ENCODE data around the gene STIM1.
A peak's percentile ranks its signal among the peaks of the same experiment; 100 is the strongest.

STIM1 gene

DNA sequence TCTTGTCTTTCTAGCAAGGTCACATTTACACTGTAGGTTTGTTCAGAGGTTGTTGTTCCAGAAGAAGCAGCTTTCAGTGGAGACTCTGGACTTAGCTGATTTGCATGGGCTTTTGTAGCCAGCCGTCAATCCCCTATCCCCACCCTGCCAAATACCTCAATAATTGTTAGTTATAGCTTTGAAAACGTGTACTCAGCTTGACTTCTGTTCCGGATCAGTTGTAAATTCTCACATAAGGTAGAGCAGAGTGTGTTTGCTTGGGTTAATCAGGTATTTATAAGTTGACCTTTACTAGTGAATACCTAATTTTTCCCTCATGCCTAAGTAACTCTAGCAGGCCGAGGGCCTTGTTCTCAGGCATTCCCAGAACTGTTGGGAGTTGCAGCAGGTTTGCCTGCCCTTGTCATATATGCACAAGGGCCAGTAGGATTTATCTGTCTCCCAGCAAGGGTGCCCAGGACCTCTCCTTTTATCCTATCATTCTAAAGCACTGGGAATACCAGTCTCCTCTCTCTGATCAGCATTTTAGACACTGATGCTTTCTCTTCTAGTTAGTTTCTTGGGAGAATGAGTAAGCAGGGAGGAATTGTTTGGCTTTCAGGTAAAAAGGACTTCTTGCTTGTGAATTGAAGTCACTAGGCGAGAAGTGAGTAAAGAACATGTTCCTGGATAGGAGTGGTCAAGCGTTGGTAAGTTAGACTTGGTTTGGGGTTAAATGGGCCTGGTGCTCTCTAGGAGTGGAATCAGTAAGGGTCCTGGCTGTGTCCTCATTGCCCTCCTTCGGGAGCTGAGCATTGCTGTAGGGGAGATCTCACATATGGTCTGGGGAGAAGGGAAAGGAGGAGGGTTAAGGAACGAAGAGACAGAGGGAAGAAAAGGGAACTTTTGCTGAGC is 22.1 kb downstream of the STIM1 start:
- H3K27me3 Mint-ChIP-seq (ENCODE audit: low read depth): no peaks in the 10 kb centered on the region
- H3K9me3 Mint-ChIP-seq: no peaks in the 10 kb centered on the region
- no peak overlapping the region for H3K4me3 Mint-ChIP-seq
- peak overlapping the region; percentile 12 for H3K27ac Mint-ChIP-seq
- H3K36me3 Mint-ChIP-seq (ENCODE audit: low read depth): peaks cover 4% of the 10 kb centered on the region
- peaks cover 52% of the 10 kb centered on the region for H3K4me1 Mint-ChIP-seq (ENCODE audit: low read depth)

- Mint-ChIP-seq H3K4me3 (no peak overlapping the region), H3K27ac (no peak overlapping the region), H3K9me3 (no peaks in the 10 kb centered on the region), H3K4me1 (ENCODE audit: low read depth) (peaks cover 54% of the 10 kb centered on the region), H3K36me3 (ENCODE audit: low read depth) (peaks cover 2% of the 10 kb centered on the region), H3K27me3 (ENCODE audit: low read depth) (no peaks in the 10 kb centered on the region)
These were observed 22.8 kb downstream of the STIM1 start for GRCh38 chr11:3878258-3878584.

GRCh38 chr11:3879216-3879966 is 23.9 kb downstream of the STIM1 start:
- H3K9me3 Mint-ChIP-seq: no peaks in the 10 kb centered on the region
- peaks cover 2% of the 10 kb centered on the region for H3K36me3 Mint-ChIP-seq (ENCODE audit: low read depth)
- H3K4me3 Mint-ChIP-seq: no peak overlapping the region
- peak overlapping the region; percentile 21 for H3K27ac Mint-ChIP-seq
- H3K4me1 Mint-ChIP-seq (ENCODE audit: low read depth): peaks cover 54% of the 10 kb centered on the region
- H3K27me3 Mint-ChIP-seq (ENCODE audit: low read depth): no peaks in the 10 kb centered on the region

DNA sequence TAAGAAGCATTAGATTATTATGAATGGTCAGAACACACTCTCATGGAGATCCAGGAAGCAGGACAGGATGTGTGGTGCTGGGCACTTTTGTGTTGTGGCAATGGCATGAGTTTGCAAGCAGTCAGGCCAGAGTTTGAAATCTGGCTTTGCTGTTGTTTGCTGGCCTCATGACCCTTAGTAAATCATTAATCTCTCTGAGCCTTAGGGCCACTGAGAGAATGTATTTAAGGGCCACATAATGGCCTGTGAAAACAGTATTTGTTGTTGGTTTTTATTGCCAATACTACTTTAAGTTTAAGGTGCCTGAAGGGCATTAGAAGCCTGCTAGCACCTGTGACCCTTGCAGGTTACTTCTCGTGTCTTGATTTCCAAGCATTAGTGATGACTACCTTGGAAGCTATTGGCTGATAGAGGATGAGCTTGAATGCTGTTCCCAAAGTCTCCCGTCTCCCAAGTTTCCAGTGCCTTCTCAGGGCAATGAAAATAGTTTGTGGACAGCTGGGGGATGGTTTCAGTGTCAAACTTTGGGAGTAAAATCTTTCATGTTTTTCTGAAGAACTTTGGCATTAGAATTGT is 24.6 kb downstream of the STIM1 start:
- Mint-ChIP-seq H3K27ac (peak overlapping the region; percentile 21), H3K4me3 (no peak overlapping the region), H3K9me3 (no peaks in the 10 kb centered on the region), H3K27me3 (ENCODE audit: low read depth) (no peaks in the 10 kb centered on the region), H3K36me3 (ENCODE audit: low read depth) (peaks cover 2% of the 10 kb centered on the region), H3K4me1 (ENCODE audit: low read depth) (peaks cover 52% of the 10 kb centered on the region)

- Mint-ChIP-seq H3K36me3 (ENCODE audit: low read depth) (peaks cover 2% of the 10 kb centered on the region), H3K9me3 (no peaks in the 10 kb centered on the region), H3K4me1 (ENCODE audit: low read depth) (peaks cover 52% of the 10 kb centered on the region), H3K27ac (peak overlapping the region; percentile 70), H3K4me3 (no peak overlapping the region), H3K27me3 (ENCODE audit: low read depth) (no peaks in the 10 kb centered on the region)
These were observed 25.3 kb downstream of the STIM1 start for GRCh38 chr11:3880724-3881123.

DNA sequence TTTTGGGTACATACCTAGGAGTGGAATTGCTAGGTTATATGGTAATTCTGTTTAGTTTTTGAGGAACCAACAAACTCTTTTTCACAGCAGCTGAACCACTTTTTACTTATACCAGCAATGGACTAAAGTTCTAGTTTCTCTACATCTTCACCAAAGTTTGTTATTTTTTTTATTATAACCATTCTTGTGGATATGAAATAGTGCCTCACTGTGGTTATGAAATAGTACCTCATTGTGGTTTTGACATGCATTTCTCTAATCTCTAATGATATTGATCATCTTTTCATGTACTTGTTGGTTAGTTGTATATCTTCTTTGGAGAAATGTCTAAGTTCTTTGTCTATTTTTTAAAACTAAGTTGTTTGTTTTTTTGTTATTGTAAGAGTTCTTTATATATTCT is 27.2 kb downstream of the STIM1 start:
- Mint-ChIP-seq H3K4me1 (ENCODE audit: low read depth) (peaks cover 47% of the 10 kb centered on the region), H3K36me3 (ENCODE audit: low read depth) (peaks cover 2% of the 10 kb centered on the region), H3K27me3 (ENCODE audit: low read depth) (no peaks in the 10 kb centered on the region), H3K27ac (no peak overlapping the region), H3K4me3 (no peak overlapping the region), H3K9me3 (no peaks in the 10 kb centered on the region)

- no peak overlapping the region for H3K4me3 Mint-ChIP-seq
- H3K36me3 Mint-ChIP-seq (ENCODE audit: low read depth): peaks cover 2% of the 10 kb centered on the region
- no peak overlapping the region for H3K27ac Mint-ChIP-seq
- H3K9me3 Mint-ChIP-seq: no peaks in the 10 kb centered on the region
- H3K4me1 Mint-ChIP-seq (ENCODE audit: low read depth): peaks cover 26% of the 10 kb centered on the region
- no peaks in the 10 kb centered on the region for H3K27me3 Mint-ChIP-seq (ENCODE audit: low read depth)
These were observed 30.4 kb downstream of the STIM1 start for GRCh38 chr11:3885855-3886254.

DNA sequence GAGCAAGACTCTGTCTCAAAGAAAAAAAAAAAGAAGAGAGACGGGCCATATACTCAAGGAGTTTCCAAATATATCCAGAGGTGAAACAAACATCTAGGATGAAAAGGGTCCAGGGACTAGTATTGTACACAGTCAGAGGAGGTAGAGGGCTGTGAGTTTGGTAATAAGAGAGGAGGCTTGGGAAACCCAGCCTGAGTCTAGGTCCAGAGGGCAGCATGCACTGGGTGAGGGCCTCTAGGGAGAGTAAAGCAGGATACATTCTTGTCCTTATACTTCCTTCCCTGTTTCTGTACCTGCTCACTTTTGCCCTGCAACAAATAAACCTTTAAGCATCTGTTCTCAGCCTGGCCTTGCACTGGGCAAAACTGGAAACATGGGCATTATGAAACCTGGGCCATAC is 31.5 kb downstream of the STIM1 start:
- Mint-ChIP-seq H3K36me3 (ENCODE audit: low read depth) (peaks cover 2% of the 10 kb centered on the region), H3K9me3 (no peaks in the 10 kb centered on the region), H3K4me3 (no peak overlapping the region), H3K4me1 (ENCODE audit: low read depth) (peaks cover 24% of the 10 kb centered on the region), H3K27me3 (ENCODE audit: low read depth) (no peaks in the 10 kb centered on the region), H3K27ac (no peak overlapping the region)

DNA sequence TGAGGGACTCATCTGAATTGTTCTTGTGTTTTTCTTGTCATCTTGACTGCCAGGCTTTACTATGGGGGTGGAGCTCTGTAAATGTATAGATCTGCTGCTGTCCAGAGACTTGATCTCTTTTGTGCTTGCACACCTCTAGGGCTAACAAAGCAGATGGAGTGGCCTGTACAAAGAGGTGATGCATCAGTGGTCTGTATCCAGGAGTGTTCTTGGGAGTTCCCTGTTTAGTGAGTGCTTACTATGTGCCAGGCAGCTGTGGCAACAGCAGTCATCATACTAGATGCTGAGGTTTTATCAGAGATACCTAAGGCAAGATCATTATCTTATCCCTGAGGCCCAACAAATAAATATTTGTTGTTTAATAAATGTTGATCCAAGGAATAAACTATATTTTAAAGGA is 33.4 kb downstream of the STIM1 start:
- Mint-ChIP-seq H3K4me1 (ENCODE audit: low read depth) (peaks cover 34% of the 10 kb centered on the region), H3K27ac (peak overlapping the region; percentile 1), H3K27me3 (ENCODE audit: low read depth) (no peaks in the 10 kb centered on the region), H3K9me3 (no peaks in the 10 kb centered on the region), H3K36me3 (ENCODE audit: low read depth) (peaks cover 8% of the 10 kb centered on the region), H3K4me3 (no peak overlapping the region)

DNA sequence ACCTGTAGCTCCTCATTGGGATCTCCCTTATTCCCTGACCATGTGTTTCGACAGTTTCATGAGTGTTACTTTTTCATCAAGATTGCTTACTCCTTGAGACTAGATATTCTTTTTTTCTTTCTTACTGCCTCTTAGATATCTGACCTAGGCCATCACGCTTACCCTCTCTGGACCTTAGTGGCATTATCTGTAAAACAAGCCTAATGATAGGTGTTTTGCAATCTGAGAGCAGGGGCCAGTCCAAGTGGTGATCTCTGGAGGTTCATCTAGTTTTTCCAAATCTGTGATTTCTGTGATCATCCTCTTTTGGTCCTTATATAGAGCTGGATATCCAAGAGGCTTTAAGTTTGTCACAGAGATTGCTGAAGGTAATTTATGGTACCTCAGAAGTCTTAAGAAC is 34.5 kb downstream of the STIM1 start:
- Mint-ChIP-seq H3K9me3 (no peaks in the 10 kb centered on the region), H3K27ac (no peak overlapping the region), H3K4me3 (no peak overlapping the region), H3K36me3 (ENCODE audit: low read depth) (peaks cover 8% of the 10 kb centered on the region), H3K4me1 (ENCODE audit: low read depth) (peaks cover 39% of the 10 kb centered on the region), H3K27me3 (ENCODE audit: low read depth) (no peaks in the 10 kb centered on the region)

DNA sequence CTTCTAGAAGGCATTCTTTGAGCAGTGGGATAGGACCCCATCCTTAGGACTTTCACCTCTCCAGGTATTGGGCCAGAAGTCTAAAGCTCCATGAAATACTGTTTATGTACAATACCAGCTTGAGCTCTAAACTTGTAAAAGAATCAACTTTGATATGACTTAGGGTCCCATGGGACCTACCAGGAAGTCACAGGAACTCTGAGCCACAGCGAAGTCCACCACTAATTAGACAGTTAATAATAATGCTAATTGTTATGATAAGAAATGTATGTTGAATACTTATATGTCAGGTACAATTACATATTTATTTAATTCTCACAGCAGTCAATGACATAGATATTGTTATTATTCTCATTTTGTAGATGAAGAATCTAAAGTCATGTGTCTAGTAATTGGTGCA is 35.3 kb downstream of the STIM1 start:
- Mint-ChIP-seq H3K9me3 (no peaks in the 10 kb centered on the region), H3K36me3 (ENCODE audit: low read depth) (peaks cover 8% of the 10 kb centered on the region), H3K27ac (no peak overlapping the region), H3K27me3 (ENCODE audit: low read depth) (no peaks in the 10 kb centered on the region), H3K4me3 (no peak overlapping the region), H3K4me1 (ENCODE audit: low read depth) (peaks cover 44% of the 10 kb centered on the region)

DNA sequence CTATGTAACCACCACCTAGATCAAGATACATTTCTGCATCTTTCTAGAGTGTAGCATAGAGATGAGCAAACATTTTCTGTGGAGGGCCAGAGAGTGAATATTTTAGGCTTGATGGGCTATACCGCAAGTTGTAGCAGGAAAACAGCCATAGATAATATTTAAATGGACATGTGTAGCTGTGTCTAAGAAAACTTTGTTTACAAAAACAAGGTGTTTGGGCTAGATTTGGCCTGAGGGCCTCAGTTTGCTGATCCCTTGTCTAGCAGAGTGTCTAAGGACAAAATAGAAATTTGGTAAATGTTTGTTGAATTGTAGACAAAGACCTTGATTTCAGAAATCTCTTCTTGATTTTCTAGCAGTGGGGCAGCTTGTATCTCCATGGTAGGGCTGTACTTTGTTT is 36.3 kb downstream of the STIM1 start:
- Mint-ChIP-seq H3K4me1 (ENCODE audit: low read depth) (peaks cover 43% of the 10 kb centered on the region), H3K36me3 (ENCODE audit: low read depth) (peaks cover 8% of the 10 kb centered on the region), H3K27me3 (ENCODE audit: low read depth) (no peaks in the 10 kb centered on the region), H3K9me3 (peaks cover under 1% of the 10 kb centered on the region), H3K27ac (no peak overlapping the region), H3K4me3 (no peak overlapping the region)

DNA sequence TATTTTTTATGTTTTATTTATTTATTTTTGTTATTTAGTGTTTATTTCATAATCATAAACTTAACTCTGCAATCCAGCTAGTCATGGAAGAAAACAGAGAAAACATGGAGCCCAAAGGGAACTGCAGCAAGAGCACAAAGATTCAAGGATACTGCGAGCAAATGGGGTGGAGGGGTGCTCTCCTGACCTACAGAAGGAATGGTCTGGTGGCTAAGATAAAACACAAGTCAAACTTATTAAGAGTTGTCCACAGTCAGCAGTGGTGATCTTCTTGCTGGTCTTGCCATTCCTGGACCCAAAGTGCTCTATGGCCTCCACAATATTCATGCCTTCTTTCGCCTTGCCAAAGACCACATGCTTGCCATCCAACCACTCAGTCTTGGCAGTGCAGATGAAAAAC is 36.7 kb downstream of the STIM1 start:
- no peak overlapping the region for H3K27ac Mint-ChIP-seq
- H3K4me1 Mint-ChIP-seq (ENCODE audit: low read depth): peaks cover 40% of the 10 kb centered on the region
- H3K4me3 Mint-ChIP-seq: no peak overlapping the region

GRCh38 chr11:3893311-3893710 is 37.8 kb downstream of the STIM1 start:
- H3K27me3 Mint-ChIP-seq (ENCODE audit: low read depth): no peaks in the 10 kb centered on the region
- peaks cover 4% of the 10 kb centered on the region for H3K9me3 Mint-ChIP-seq
- H3K36me3 Mint-ChIP-seq (ENCODE audit: low read depth): peaks cover 10% of the 10 kb centered on the region
- H3K4me1 Mint-ChIP-seq (ENCODE audit: low read depth): peaks cover 32% of the 10 kb centered on the region
- H3K27ac Mint-ChIP-seq: no peak overlapping the region
- H3K4me3 Mint-ChIP-seq: no peak overlapping the region

More for the DNA sequence above, 36.7 kb downstream of the STIM1 start:
- Mint-ChIP-seq H3K36me3 (ENCODE audit: low read depth) (peaks cover 10% of the 10 kb centered on the region), H3K9me3 (peaks cover 4% of the 10 kb centered on the region), H3K27me3 (ENCODE audit: low read depth) (no peaks in the 10 kb centered on the region)
